Panc1 (cell line): ENCODE measurements around the gene NRCAM. TPM values are rescaled to one million over a fixed set of nuclear protein-coding genes. Genes with fewer than 3 reads are reported as not detected.

Source experiments
- ATAC-seq: fragments of 200-7000 bp; cut with Tn5 transposase; 2 replicates; pipeline ENCODE4 v1.9.1; 2020; ENCODE audit warnings: mild to moderate bottlenecking, moderate library complexity
- BruUV-seq: library from RNA; stranded (reverse); fragments of 400-500 nt; replicated peaks from 2 replicates; lab custom pipeline; 2021; lab: Mats Ljungman, UMichigan
- CTCF ChIA-PET: fragments of 300-600 bp; sonication (Branson Sonifier 250); formaldehyde crosslinking; loops from one replicate; lab custom pipeline; 2022; ENCODE audit warnings: antibody characterized with exemption; lab: Charles Lee
- POLR2A ChIA-PET: fragments of 300-600 bp; sonication (Branson Sonifier 250); formaldehyde crosslinking; loops from one replicate; lab custom pipeline; 2022; ENCODE audit warnings: antibody characterized with exemption; lab: Charles Lee
- DNase-seq: peaks from one replicate; pipeline ENCODE4 v3.0.0-alpha.2; 2010; ENCODE audit warnings: low read depth, low spot score
- H3K27ac ChIP-seq: 2 replicates; pipeline ENCODE4 v1.5.1; 2011; ENCODE audit warnings: mild to moderate bottlenecking, low read length, inconsistent platforms
- H3K27me3 ChIP-seq: fragments of 200-500 bp; sonication (Bioruptor generic); 2 replicates; pipeline ENCODE4 v1.6.0; 2014; ENCODE audit warnings: low read length, inconsistent platforms; ENCODE audit not compliant: control insufficient read depth, insufficient read depth
- H3K36me3 ChIP-seq: fragments of 200-500 bp; sonication (Bioruptor generic); 2 replicates; pipeline ENCODE4 v1.5.1; 2014; ENCODE audit warnings: inconsistent platforms, mild to moderate bottlenecking, low read length, moderate library complexity; ENCODE audit not compliant: control insufficient read depth, insufficient read depth
- H3K4me1 ChIP-seq: 2 replicates; pipeline ENCODE4 v1.5.1; 2011; ENCODE audit warnings: inconsistent platforms, mild to moderate bottlenecking, low read length, moderate library complexity; ENCODE audit not compliant: control insufficient read depth, insufficient read depth
- H3K4me3 ChIP-seq, 2 experiments: 2 replicates each; pipeline ENCODE4 v1.5.1; 2011 to 2012; ENCODE audit warnings: low read depth in 2 of 2, low read length in 2 of 2, mild to moderate bottlenecking in 2 of 2, inconsistent platforms in 1 of 2, moderate library complexity in 1 of 2
- H3K9me3 ChIP-seq: fragments of 200-500 bp; sonication (Bioruptor generic); 2 replicates; pipeline ENCODE4 v1.5.1; 2014; ENCODE audit warnings: low read depth, mild to moderate bottlenecking, inconsistent platforms, low read length, moderate library complexity; ENCODE audit not compliant: control insufficient read depth, insufficient read depth
- POLR2AphosphoS5 ChIP-seq: IDR thresholded peaks from 2 replicates; pipeline ENCODE4 v1.6.1; 2012; ENCODE audit warnings: mild to moderate bottlenecking, low read depth, low read length, moderate library complexity
- REST ChIP-seq, 2 experiments: IDR thresholded peaks; 2 replicates each; pipeline ENCODE4 v1.6.1; 2011 to 2012; ENCODE audit warnings: low read depth in 2 of 2, control low read depth in 1 of 2, low read length in 1 of 2, mild to moderate bottlenecking in 1 of 2, moderate library complexity in 1 of 2; ENCODE audit not compliant: insufficient read depth in 1 of 2
- SIN3A ChIP-seq: IDR thresholded peaks from 2 replicates; pipeline ENCODE4 v1.6.1; 2012; ENCODE audit warnings: low read depth, mild to moderate bottlenecking, low read length, moderate library complexity, borderline replicate concordance; ENCODE audit not compliant: insufficient read depth
- TCF7L2 ChIP-seq: IDR thresholded peaks from 2 replicates; pipeline ENCODE4 v1.6.1; 2011; ENCODE audit warnings: mild to moderate bottlenecking, low read depth, low read length, inconsistent platforms
- in situ Hi-C: cut with HindIII; loops from 2 replicates; pipeline ENCODE4 v1.10.0; 2016; ENCODE audit warnings: low sequenced_read_pairs, low pct_unique_long_range_greater_than_20kb
- intact Hi-C: fragments of 100-400 bp; cut with micrococcal nuclease; formaldehyde crosslinking; loops from one replicate; pipeline ENCODE4 v1.10.0; 2022; ENCODE audit not compliant: unreplicated experiment
- total RNA-seq: library from RNA; stranded (reverse); gene quantifications from one replicate; pipeline ENCODE4 v1.2.1, GENCODE V29; 2021; ENCODE audit not compliant: unreplicated experiment
- TF ChIP-seq, protein P1 (sequence below): fragments of 450-650 bp; IDR thresholded peaks from 2 replicates; pipeline ENCODE4 v1.5.1; 2017; ENCODE audit warnings: mild to moderate bottlenecking

NRCAM gene
- total RNA-seq, 1 experiment from 2014 or later: 0.21 TPM

- H3K27ac ChIP-seq: no peak overlapping the region
- ATAC-seq (no peak), DNase-seq (no peak)
- H3K9me3 ChIP-seq: no peaks in the 10 kb centered on the region
- H3K4me3 ChIP-seq: no peak overlapping the region
- peaks cover 10% of the 10 kb centered on the region for H3K27me3 ChIP-seq
- ChIA-PET POLR2A (no interaction called here), CTCF (no interaction called here)
- no TSS peak for BruUV-seq
- TF ChIP-seq, protein P1, sequence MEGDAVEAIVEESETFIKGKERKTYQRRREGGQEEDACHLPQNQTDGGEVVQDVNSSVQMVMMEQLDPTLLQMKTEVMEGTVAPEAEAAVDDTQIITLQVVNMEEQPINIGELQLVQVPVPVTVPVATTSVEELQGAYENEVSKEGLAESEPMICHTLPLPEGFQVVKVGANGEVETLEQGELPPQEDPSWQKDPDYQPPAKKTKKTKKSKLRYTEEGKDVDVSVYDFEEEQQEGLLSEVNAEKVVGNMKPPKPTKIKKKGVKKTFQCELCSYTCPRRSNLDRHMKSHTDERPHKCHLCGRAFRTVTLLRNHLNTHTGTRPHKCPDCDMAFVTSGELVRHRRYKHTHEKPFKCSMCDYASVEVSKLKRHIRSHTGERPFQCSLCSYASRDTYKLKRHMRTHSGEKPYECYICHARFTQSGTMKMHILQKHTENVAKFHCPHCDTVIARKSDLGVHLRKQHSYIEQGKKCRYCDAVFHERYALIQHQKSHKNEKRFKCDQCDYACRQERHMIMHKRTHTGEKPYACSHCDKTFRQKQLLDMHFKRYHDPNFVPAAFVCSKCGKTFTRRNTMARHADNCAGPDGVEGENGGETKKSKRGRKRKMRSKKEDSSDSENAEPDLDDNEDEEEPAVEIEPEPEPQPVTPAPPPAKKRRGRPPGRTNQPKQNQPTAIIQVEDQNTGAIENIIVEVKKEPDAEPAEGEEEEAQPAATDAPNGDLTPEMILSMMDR: no peak
- TF ChIP-seq POLR2AphosphoS5 (no peak), SIN3A (no peak), TCF7L2 (no peak), REST (IDR thresholded peaks at IDR 0.05; ENCODE audit: insufficient read depth in 1 of 2, low read depth in 2 of 2, low read length in 1 of 2) (no peak)
- H3K36me3 ChIP-seq: no peaks in the 10 kb centered on the region
- in situ Hi-C loops: no loop called here
- no peaks in the 10 kb centered on the region for H3K4me1 ChIP-seq
- intact Hi-C loops: no loop called here
Measured at GRCh38 chr7:108170251-108170650, 286.0 kb downstream of the NRCAM start.

- in situ Hi-C loops: no loop called here
- Histone ChIP-seq H3K4me1 (no peaks in the 10 kb centered on the region), H3K27me3 (peaks cover 5% of the 10 kb centered on the region; the same call in 1 of the 2 replicates), H3K36me3 (no peaks in the 10 kb centered on the region), H3K27ac (no peak overlapping the region), H3K4me3 (peak overlapping the region in 1 of 2 experiments; percentile 27; a peak in 2 of 4 replicates), H3K9me3 (no peaks in the 10 kb centered on the region)
- TF ChIP-seq POLR2AphosphoS5: no peak
- TF ChIP-seq TCF7L2: no peak
- TF ChIP-seq, protein P1: no peak
- no peak for TF ChIP-seq REST (IDR thresholded peaks at IDR 0.05; ENCODE audit: insufficient read depth in 1 of 2, low read depth in 2 of 2, low read length in 1 of 2)
- no peak for TF ChIP-seq SIN3A
- intact Hi-C loops: no loop called here
- ATAC-seq (no peak), DNase-seq (no peak)
- CTCF ChIA-PET: no interaction called here
- no TSS peak for BruUV-seq
- POLR2A ChIA-PET: no interaction called here
Measured at GRCh38 chr7:108167460-108167859, 288.8 kb downstream of the NRCAM start.
